Uterus (tissue), 4 donors: ENCODE data around the gene GPSM1. TPM values are rescaled to one million over a fixed set of nuclear protein-coding genes. Genes with fewer than 3 reads are reported as not detected.

Source experiments
- DNase-seq, 2 donors: peaks; one replicate each; pipeline ENCODE4 v3.0.0-alpha.2; 2019 to 2020
- H3K27ac ChIP-seq, 2 donors: fragments of 200-600 bp; sonication (generic); 1 replicate in 1 of 2; 2 replicates in 1 of 2; pipeline ENCODE4 v1.5.1; 2016 to 2018
- H3K27me3 ChIP-seq, 2 donors: fragments of 200-600 bp; sonication (generic); one replicate each; pipeline ENCODE4 v1.5.1; 2018 to 2019; ENCODE audit warnings: control low read depth in 1 of 2
- H3K36me3 ChIP-seq, 2 donors: fragments of 200-600 bp; sonication (generic); one replicate each; pipeline ENCODE4 v1.5.1; 2019; ENCODE audit warnings: control low read depth in 1 of 2
- H3K4me1 ChIP-seq, 2 donors: fragments of 200-600 bp; sonication (generic); one replicate each; pipeline ENCODE4 v1.5.1; 2018 to 2019; ENCODE audit warnings: control low read depth in 1 of 2
- H3K4me3 ChIP-seq, 2 donors: fragments of 200-600 bp; sonication (generic); 1 replicate in 1 of 2; 2 replicates in 1 of 2; pipeline ENCODE4 v1.5.1; 2018 to 2019; ENCODE audit warnings: mild to moderate bottlenecking in 1 of 2
- H3K9me3 ChIP-seq, 2 donors: fragments of 200-600 bp; sonication (generic); one replicate each; pipeline ENCODE4 v1.5.1; 2019; ENCODE audit warnings: control low read depth in 1 of 2
- CTCF ChIP-seq, 4 experiments: fragments of 200-600 bp in 2 of 4; fragments of 450-650 bp in 2 of 4; sonication (generic) in 2 of 4; IDR thresholded peaks; one replicate each; pipeline ENCODE4 v1.5.1; 2016 to 2019; ENCODE audit warnings: antibody characterized with exemption in 4 of 4, mild to moderate bottlenecking in 2 of 4, moderate library complexity in 1 of 4
- POLR2A ChIP-seq, 2 donors: fragments of 450-650 bp; IDR thresholded peaks; one replicate each; pipeline ENCODE4 v1.6.1; 2016; ENCODE audit warnings: antibody characterized with exemption in 2 of 2, mild to moderate bottlenecking in 1 of 2, moderate library complexity in 1 of 2
- intact Hi-C: fragments of 100-400 bp; cut with DNase I; formaldehyde crosslinking; loops from one replicate; pipeline ENCODE4 v1.15.1; 2023; ENCODE audit warnings: low total_unique reads
- total RNA-seq, 4 donors: library from RNA; depleted of rRNA in 3 of 4; stranded (reverse); fragments of >200 nt in 3 of 4; gene quantifications; one replicate each; pipeline versions ENCODE4 v1.1.0 to v1.2.4, GENCODE V29; 2014 to 2023
- donor health status: DM: yes; HTN: yes; CAD: no.

The GPSM1 gene
- total RNA-seq, 4 donors from 2014 or later: 4.4 to 43.6 (median 24.1) TPM

GRCh38 chr9:136287960-136288753, 39.2 kb upstream of the GPSM1 start:
- Histone ChIP-seq H3K9me3 (no peaks in the 10 kb centered on the region), H3K4me1 (no peaks in the 10 kb centered on the region), H3K27ac (no peak overlapping the region), H3K27me3 (no peaks in the 10 kb centered on the region), H3K36me3 (no peaks in the 10 kb centered on the region), H3K4me3 (no peak overlapping the region)
- TF ChIP-seq CTCF (IDR thresholded peaks at IDR 0.05) (no peak), POLR2A (IDR thresholded peaks at IDR 0.05) (no peak)
- intact Hi-C loops: no loop called here
- no peak for DNase-seq

- intact Hi-C loops: no loop called here
- H3K9me3 ChIP-seq: no peaks in the 10 kb centered on the region
- H3K27me3 ChIP-seq: no peaks in the 10 kb centered on the region
- TF ChIP-seq POLR2A (IDR thresholded peaks at IDR 0.05) (no peak), CTCF (IDR thresholded peaks at IDR 0.05) (no peak)
- no peak overlapping the region for H3K27ac ChIP-seq
- no peak for DNase-seq
- no peaks in the 10 kb centered on the region for H3K4me1 ChIP-seq
- no peaks in the 10 kb centered on the region for H3K36me3 ChIP-seq
- H3K4me3 ChIP-seq: no peak overlapping the region
These were observed 37.5 kb upstream of the GPSM1 start for GRCh38 chr9:136289651-136290507.

GRCh38 chr9:136290508-136291000, 36.8 kb upstream of the GPSM1 start:
- intact Hi-C loops: no loop called here
- TF ChIP-seq CTCF (IDR thresholded peaks at IDR 0.05): no peak
- no peak for TF ChIP-seq POLR2A (IDR thresholded peaks at IDR 0.05)
- DNase-seq: no peak
- no peak overlapping the region for H3K4me3 ChIP-seq
- H3K4me1 ChIP-seq: no peaks in the 10 kb centered on the region
- H3K36me3 ChIP-seq: no peaks in the 10 kb centered on the region
- no peaks in the 10 kb centered on the region for H3K9me3 ChIP-seq
- H3K27me3 ChIP-seq: no peaks in the 10 kb centered on the region
- no peak overlapping the region for H3K27ac ChIP-seq

GRCh38 chr9:136291306-136292025, 35.9 kb upstream of the GPSM1 start:
- Histone ChIP-seq H3K27me3 (no peaks in the 10 kb centered on the region), H3K36me3 (no peaks in the 10 kb centered on the region), H3K9me3 (no peaks in the 10 kb centered on the region), H3K27ac (no peak overlapping the region), H3K4me1 (no peaks in the 10 kb centered on the region), H3K4me3 (no peak overlapping the region)
- intact Hi-C loops: no loop called here
- no peak for DNase-seq
- no peak for TF ChIP-seq CTCF (IDR thresholded peaks at IDR 0.05)
- no peak for TF ChIP-seq POLR2A (IDR thresholded peaks at IDR 0.05)
